SW480 (cell line): Measurements from ENCODE around the gene NAV3.

Experiments
- DNase-seq: peaks from one replicate; pipeline ENCODE4 v3.0.0-alpha.2; 2016; ENCODE audit warnings: low spot score

The NAV3 gene

DNA sequence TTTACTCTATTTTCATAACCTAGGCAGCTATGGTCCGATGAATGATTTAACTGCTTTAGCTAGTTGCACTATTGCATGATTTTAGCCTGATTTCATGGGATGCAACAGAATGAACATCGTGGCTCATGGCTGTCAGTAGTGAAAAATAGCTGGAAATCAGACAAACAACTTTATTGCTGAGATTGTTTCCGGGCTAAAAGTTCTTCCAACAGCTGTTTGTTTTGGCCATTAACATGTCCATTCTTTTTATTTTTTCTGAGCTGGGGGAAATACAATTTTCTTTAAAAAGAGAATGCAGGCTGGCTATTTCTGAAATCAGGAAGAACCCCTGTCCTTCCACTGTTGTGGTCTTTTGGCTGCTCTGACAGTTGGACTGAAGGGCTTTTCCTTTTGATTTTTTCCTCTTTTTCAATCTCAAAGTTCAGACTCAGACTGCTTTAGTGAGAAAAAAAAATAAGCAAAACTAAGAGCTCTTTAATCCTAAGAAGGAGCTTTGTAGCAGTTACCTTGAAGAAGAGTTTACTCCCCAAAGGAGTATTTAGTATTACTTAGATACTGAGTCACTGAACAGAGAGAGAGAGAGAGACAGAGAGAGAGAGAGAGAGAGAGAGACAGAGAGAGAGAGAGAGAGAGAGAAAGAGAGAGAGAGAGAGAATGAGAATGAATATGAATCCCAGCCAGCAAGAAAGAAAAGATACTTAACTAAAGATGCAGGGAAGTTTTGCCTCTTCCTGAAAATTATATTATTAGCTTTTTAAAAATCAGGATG is at the start of gene NAV3:
TSS of gene NAV3 (plus strand) at position 312 of the 769 bp plus-strand sequence. CDS start 568 bp downstream, outside the sequence.
- no peak for DNase-seq

DNA sequence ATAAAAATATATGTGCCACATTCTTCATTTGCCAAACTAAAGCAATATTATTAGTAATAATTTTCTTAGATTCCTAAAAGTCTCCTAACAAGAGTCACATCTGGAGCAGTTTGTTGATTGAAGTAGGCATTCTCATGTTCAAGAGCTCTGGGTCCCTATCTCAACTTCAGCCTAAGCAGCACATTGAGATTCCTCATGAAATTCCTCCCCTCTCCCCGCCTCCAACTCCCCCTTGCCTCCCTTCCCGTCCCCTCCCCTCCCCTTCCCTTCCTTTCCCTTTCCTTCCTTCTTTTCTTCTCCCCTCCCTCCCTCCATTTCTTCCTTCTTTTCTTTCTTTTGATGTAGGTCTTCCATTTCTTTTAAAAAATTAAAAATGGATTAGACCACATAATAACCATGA is 48.7 kb upstream of the NAV3 start:
- no peak for DNase-seq

DNA sequence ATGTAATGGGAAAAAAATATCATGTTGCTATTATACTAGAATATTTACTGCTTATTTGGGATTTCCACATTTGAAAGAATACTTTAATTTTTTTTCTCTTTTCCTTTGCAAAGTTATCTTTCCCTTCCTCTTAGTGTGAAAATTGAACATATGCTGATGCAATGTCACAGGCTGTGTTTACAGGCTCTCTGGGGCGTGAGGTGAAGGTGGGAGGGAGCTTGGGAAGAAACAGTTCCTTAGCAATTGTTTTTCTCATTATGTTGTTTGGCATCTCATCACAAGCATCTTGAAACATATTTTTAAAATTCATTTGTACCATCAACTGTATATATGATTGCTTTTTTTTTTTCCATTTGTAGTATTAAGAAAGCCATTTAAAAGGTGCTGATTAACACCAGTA is 47.9 kb upstream of the NAV3 start:
- no peak for DNase-seq

DNA sequence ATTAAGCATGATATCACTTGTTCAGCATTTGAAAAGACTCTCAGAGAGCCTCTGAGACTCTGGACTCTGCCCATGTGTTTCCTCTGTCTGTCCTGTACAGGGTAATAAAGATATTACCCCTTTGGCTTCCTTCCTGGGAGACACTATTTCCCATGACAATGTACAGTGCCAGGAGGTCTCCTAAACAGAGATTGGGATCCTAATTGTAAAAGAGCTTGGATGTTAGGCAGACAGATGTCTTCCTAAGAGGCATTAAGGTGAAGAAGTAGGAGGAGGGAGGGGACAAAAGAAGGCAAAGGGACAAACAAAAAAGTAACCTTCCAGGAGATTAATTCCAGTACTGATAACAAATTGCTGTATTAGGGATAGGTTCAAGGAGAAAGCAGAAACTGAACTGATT is 45.5 kb upstream of the NAV3 start:
- DNase-seq, result no peak

GRCh38 chr12:77786675-77787074 is 44.0 kb upstream of the NAV3 start:
- DNase-seq, result no peak

DNA sequence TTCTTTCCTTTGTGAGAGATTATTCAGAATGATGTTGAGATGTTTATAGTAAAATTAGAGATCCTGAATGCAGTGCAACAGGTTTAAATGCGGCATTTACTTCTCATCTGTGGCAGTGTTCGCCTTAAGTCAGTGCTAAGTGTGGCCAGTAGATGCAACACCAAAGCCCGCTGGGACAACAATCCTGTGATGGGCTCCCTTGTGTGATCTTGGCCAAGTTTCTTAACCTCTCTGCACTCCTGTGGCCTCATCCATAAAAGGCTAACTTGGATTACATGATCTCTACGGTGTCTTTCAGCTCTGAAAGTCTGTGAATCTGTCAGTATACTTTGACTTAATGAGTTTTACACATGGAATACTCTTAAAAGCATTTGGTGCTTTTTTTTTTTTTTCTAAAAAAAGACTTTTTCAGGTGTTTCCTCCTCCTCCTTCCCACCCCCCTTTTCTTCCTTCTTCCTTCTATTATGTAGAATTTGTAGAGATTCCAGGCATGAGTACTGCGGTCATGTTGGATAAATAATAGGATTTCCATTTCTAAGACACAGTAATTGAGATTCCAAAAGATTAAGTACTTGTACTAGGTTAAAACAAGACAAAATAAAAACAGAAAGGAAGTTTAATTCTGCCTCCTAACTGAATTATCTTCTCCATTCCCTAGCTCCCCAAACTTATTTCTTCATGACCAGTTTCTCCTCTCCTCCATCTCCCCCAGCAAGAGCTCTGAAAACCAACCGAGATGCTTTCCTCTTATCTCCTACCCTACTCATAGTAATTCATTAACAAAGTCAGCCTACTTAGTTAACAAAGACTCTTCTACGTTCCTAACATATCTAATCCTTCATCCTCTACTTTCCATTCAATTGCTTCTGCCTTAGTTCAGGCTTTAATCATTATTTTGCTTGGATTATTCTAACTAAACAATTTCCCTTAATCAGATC is 42.2 kb upstream of the NAV3 start:
- no peak for DNase-seq

GRCh38 chr12:77795699-77796098 is 35.0 kb upstream of the NAV3 start:
- no peak for DNase-seq

- DNase-seq, result peak; percentile 29
These were observed 33.9 kb upstream of the NAV3 start for GRCh38 chr12:77796775-77797174.

GRCh38 chr12:77800501-77800900 is 30.2 kb upstream of the NAV3 start:
- DNase-seq, result no peak

DNA sequence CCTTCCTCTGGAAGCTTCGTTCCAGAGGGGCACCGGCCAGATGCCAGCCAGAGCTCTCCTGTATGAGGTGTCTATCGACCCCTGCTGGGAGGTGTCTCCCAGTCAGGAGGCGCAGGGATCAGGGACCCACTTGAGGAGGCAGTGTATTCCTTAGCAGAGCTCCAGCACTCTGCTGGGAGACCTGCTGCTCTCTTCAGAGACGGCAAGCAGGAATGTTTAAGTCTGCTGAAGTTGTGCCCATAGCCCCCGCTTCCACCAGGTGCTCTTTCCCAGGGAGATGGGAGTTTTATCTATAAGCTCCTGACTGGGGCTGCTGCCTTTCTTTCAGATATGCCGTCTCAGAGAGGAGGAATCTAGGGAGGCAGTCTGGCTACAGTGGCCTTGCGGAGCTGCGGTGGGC is 22.2 kb upstream of the NAV3 start:
- DNase-seq, result no peak

- DNase-seq, result no peak
These were observed 17.1 kb upstream of the NAV3 start for GRCh38 chr12:77813558-77813957.

DNA sequence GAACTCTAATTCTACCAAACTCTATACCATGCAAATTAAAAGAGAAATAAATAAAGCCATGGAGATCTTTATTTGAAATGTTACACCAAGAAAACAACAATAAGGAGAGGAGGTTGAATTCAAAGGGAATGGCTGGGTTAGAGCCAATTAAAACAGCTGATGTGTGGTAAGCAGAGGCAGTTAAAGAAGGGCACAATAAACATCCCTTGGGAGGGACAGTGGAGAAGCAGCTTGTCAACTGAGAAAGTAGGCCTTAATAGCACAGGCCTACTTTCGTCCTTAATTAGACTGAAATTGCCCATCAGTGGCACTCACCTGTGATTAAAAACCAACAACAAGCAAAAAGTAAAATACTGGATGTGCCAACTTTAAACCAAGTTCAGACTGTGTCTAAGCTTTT is 16.3 kb upstream of the NAV3 start:
- no peak for DNase-seq

GRCh38 chr12:77816196-77816595 is 14.5 kb upstream of the NAV3 start:
- DNase-seq, result no peak

DNA sequence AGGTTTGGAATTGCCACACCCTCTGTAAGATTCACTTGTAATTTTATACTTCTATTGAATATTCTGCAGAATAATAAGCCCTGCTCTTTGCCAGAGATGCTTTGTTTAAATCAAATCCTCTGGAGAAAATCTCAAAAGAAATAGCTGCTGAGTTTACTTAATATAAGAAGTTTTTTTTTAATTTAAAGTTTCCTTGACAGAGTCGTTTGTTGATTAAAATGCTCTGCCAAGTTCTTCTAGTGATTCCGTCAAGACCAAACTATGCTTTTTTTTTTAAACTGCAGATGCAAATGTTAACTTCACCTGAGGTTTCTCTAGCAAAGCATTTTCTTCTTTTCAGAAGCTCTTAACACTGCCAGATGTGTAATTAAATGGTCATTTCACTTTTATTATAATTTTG is 13.4 kb upstream of the NAV3 start:
- no peak for DNase-seq

- no peak for DNase-seq
These were observed 12.3 kb upstream of the NAV3 start for GRCh38 chr12:77818351-77818750.

DNA sequence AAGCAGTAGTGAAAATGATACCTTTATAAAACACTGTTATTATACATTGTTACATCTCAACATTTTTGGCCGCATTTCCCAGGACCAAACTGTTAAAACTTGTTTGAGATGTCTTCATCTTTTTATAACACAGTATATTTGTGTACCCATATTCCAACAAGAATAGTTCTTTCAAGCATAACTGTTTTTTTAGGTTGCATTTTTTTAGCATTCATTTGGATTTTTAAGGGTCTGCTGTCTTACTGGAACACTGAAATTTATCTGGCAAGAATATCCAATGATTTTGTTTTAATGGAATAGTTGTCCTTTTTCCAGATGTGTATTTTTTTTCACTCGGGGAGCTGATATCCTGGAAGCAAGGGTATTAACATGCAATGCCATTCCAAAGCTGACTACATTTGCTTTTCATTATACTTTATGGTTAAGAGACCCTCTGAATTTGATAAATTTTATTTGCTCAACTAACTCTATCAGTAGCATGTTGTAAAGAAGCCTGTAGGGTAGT is 8.9 kb upstream of the NAV3 start:
- no peak for DNase-seq

GRCh38 chr12:77833329-77833728 is 2.6 kb downstream of the NAV3 start:
- DNase-seq, result no peak

GRCh38 chr12:77834618-77835017 is 3.9 kb downstream of the NAV3 start:
- DNase-seq, result no peak

DNA sequence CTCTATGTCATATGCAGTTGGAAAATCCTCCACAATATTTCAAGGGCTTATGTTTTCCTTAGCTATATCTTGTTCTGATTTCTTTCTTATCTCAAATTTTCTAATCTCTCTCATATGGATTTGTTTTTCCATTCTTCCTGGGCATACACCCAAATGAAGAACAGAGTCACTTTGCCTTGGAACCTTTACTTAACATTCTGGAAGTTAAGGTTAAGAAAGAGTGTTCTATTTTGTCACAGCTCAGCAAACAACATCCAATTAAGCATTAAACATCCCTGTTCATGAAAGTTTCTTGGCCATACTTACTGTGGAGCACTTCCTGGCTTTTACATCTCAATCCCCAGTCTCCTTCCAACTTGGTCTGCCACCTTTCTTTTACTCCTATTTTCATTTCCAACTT is 5.3 kb downstream of the NAV3 start:
- no peak for DNase-seq

DNA sequence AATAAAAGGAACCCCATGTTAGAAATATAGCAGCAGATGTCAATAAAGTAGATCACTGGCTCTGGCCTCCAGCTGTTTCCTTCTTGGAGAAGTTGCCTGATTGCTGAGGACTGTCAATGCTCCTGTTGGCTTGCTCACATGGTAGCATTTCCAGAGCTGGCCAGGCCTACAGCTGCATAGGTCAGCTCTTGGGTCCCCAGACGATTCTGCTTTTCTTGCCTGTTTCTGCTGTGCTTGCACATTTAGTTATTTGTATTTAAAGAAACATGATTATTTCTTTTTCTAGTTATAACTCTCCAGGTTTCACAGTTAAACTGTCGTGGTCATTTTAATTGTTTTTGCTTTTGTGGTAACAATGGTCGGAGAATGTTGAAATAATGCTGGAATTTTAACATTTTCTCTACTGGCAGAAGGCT is 7.2 kb downstream of the NAV3 start:
- DNase-seq, result no peak

- peak; percentile 23 for DNase-seq
These were observed 10.8 kb downstream of the NAV3 start for GRCh38 chr12:77841521-77841920.

DNA sequence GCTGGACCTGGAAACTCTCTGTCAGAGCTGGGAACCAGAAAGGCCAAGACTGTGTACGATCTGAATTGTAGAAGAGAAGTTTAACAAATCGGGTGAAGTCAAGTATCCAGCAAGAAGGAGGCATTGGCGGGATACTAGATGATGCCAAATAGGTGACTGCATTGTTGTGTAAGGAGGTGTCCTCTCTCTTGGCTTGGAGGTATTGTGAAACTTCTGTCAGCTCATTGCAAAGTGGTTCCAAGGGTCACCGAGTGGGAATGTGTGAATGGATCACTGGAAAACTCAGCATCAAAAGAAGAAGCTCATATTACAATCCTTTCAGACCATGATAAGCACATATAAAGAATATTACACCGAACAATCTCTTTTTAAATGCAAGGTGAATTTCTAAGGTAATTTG is 11.7 kb downstream of the NAV3 start:
- peak; percentile 76 for DNase-seq

- peak; percentile 60 for DNase-seq
These were observed 15.1 kb downstream of the NAV3 start for GRCh38 chr12:77845831-77846230.
